ENCODE results near the gene BRIP1.

DNA sequence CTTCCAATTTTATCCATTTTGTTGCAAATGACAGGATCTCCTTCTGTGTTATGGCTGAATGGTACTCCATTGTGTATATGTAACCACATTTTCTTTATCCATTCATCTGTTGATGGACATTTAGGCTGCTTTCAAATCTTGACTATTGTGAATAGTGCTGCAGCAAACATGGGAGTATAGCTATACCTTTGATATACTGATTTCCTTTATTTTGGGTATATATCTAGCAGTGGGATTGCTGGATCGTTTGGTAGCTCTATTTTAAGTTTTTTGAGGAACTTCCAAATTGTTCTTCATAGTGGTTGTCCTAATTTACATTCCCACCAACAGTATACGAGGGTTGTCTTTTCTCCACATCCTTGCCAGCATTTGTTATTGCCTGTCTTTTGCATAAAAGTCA lies 67.8 kb downstream of the BRIP1 start:
- TF ChIP-seq, protein P1, sequence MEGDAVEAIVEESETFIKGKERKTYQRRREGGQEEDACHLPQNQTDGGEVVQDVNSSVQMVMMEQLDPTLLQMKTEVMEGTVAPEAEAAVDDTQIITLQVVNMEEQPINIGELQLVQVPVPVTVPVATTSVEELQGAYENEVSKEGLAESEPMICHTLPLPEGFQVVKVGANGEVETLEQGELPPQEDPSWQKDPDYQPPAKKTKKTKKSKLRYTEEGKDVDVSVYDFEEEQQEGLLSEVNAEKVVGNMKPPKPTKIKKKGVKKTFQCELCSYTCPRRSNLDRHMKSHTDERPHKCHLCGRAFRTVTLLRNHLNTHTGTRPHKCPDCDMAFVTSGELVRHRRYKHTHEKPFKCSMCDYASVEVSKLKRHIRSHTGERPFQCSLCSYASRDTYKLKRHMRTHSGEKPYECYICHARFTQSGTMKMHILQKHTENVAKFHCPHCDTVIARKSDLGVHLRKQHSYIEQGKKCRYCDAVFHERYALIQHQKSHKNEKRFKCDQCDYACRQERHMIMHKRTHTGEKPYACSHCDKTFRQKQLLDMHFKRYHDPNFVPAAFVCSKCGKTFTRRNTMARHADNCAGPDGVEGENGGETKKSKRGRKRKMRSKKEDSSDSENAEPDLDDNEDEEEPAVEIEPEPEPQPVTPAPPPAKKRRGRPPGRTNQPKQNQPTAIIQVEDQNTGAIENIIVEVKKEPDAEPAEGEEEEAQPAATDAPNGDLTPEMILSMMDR (IDR thresholded peaks at IDR 0.05) = no peak
- no peak for TF ChIP-seq POLR2A (IDR thresholded peaks at IDR 0.05)

All from testis (tissue), 2 donors.